ENCODE results near the gene EPHB6.

The EPHB6 gene

DNA sequence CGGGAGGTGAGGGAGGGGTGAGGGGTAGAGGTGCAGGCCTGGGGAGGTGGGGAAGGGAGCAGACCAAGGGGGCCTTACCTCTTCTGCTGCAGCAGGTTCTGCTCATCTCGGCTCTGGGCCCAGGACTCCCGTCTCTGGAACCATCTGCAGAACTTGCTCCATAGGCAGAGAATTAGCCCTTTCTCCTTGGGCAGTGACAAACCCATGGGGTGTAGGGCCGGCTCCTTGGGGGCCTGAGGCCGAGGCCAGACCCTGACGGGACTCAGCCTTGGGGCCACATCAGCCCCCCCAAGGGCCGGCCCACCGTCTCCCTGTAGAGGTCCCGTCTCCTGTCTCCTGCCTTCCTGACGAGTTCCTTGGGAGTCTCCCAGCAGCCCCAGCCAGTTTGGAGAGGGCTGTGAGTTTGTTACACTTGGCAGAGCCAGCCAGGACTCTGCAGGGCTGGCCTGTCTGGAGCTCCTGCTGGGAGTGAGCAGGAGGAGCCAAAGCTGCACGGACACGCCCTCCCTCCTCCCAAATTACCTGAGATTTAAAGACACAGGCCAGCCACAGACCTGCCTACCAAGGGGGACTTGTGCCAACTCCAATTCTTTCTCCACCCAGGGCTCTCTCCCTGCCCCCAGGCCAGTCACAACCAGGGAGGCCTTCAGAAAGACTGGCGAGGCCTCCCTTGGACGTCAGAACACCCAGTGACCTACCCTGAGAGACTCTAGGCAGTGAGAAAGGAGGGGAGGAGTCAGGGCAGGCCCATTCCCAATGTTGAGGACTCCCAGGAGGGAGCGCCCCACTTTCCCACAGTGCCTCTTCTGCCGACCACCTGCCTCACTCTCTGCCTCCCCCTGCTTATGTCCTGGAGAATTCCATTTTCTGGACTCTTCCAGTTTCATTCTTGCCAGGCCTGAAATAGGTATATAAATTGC lies 30.7 kb downstream of the EPHB6 start, which contains the start of gene TRPV6:
Gene TRPV6, minus strand, starts transcription at position 435 of the 920 bp plus-strand sequence.
- no peak within 1 kb of the TSS for H3K27ac ChIP-seq
- TF ChIP-seq ZFX (IDR thresholded peaks at IDR 0.05; ENCODE audit: borderline replicate concordance) = no peak
- TF ChIP-seq, protein P1, sequence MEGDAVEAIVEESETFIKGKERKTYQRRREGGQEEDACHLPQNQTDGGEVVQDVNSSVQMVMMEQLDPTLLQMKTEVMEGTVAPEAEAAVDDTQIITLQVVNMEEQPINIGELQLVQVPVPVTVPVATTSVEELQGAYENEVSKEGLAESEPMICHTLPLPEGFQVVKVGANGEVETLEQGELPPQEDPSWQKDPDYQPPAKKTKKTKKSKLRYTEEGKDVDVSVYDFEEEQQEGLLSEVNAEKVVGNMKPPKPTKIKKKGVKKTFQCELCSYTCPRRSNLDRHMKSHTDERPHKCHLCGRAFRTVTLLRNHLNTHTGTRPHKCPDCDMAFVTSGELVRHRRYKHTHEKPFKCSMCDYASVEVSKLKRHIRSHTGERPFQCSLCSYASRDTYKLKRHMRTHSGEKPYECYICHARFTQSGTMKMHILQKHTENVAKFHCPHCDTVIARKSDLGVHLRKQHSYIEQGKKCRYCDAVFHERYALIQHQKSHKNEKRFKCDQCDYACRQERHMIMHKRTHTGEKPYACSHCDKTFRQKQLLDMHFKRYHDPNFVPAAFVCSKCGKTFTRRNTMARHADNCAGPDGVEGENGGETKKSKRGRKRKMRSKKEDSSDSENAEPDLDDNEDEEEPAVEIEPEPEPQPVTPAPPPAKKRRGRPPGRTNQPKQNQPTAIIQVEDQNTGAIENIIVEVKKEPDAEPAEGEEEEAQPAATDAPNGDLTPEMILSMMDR (IDR thresholded peaks at IDR 0.05) = no peak

DNA sequence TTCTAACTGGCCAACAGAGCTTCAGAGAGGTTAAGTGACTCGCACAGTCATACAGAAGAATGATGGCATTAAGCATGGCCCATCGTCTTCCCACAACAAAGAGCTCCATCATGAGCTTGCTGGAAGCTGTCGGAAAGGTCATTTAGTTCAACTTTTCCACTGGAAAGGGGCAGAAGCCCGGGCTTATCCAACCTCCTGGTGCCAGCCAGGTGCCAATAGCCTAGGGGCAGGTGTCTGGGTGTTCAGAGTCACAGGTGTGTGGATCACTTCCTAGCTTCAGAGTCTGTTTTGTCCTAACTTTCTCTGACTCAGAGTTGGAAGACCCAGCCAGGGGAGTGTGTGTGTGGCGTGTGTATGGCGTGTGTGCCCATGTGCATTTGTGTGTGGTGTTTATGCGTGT lies 32.0 kb downstream of the EPHB6 start:
- H3K27ac ChIP-seq = no peak overlapping the region
- no peak for TF ChIP-seq ZFX (IDR thresholded peaks at IDR 0.05; ENCODE audit: borderline replicate concordance)
- TF ChIP-seq, protein P1 (IDR thresholded peaks at IDR 0.05) = no peak

DNA sequence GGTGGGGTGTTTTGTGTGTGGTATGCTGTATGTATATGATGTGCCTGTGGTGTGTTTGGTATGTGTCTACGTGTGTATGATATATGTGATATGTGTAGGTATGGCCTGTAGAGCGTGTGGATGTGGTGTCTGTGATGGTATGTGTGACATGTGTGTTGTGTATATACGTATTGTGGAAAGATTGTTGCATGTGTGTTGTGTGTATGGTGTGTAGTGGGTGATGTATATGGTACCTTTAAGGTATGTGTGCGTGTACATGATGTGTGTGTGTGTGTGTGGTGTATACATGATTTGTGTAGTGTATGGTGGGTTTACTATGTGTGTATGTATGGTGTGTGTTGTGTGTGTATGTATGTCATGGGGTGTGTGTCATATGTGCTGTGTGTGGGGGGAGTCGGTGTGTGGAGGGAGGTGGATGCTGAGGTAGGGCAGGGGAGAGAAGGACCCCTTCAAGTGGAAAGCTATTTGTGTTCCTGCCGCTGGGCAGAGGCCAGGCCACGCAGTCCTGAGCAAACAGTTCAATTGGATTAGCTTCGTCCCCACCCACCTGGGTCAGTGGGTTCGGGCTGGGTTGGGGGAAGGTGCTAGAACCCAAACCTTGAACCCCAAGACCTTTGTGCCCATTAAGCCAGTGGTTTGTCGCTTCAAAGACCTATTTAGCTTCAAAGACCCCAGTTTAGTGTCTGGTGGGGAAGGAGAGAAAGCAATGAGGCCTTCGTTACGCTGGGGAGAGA lies 32.6 kb downstream of the EPHB6 start:
- TF ChIP-seq ZFX (IDR thresholded peaks at IDR 0.05; ENCODE audit: borderline replicate concordance) = no peak
- TF ChIP-seq, protein P1 (IDR thresholded peaks at IDR 0.05) = no peak
- no peak overlapping the region for H3K27ac ChIP-seq

DNA sequence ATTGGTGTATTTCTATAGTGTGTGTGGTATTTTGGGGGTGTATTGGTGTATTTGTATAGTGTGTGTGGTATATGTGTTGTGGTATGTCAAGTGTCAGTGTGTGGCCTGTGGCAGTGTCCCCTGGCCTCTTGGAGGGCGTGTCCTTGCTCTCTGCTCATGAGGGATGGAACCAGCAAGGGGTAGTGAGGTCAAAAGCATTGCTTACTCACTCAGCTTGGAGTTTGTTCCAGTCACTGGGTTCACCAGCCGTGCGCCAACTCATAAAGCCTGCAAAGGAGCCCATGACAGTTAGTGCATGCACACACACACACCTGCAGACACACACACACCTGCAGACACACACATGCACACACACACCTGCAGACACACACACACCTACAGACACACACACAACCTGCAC lies 34.9 kb downstream of the EPHB6 start:
- no peak overlapping the region for H3K27ac ChIP-seq
- TF ChIP-seq, protein P1 (IDR thresholded peaks at IDR 0.05) = no peak
- TF ChIP-seq ZFX (IDR thresholded peaks at IDR 0.05; ENCODE audit: borderline replicate concordance) = no peak

DNA sequence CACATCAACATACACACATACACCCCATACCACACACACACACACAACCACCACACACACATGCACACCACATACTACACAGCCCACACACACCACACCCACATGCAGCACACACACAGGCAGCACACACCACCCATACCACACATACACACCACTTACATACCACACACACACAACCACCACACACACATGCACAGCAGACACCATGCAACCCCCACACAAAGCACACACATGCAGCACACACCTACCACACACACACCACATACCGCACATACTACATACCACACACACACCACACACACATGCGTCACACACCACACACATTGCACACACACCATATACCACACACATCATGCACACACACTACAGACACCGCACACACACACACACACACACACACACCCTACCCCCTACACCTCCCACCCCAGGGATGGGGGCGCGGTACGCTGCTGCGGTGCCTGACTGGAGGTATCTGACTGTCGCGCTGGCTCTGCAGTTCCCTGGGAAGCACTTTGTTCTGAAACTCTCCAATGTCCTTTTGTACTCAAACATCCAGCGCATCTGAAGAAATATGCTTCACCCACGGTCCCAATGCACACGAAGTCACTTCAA lies 36.1 kb downstream of the EPHB6 start:
- TF ChIP-seq, protein P1 (IDR thresholded peaks at IDR 0.05) = no peak
- TF ChIP-seq ZFX (IDR thresholded peaks at IDR 0.05; ENCODE audit: borderline replicate concordance) = no peak
- no peak overlapping the region for H3K27ac ChIP-seq

DNA sequence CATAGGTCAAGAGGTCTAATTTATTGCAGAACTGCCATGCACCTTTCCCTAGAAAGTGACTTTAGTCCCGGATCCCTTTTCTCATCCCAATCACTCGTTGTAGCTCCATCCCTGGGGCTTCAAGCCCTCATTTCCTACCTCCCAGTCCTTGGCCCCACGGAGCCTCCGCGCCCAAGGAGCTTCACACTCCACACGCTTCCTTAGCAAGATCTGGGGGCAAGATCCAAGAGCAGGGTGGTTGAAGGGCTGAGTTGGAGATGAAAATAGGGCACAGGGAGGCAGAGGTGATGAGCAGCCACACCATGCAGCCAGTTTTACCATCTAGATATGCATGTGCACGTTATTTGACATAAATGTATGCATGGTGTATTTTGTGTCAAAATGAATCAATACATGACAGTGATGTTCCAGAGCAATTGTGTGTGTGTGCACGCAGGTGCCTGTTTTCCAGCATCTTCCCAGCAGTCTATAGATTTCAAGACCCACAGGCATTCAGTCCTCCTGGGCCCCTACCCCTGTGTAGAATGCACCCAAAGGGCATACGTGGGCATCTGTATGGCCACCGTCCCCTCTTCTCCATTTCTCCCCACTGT lies 36.7 kb downstream of the EPHB6 start:
- no peak overlapping the region for H3K27ac ChIP-seq
- no peak for TF ChIP-seq ZFX (IDR thresholded peaks at IDR 0.05; ENCODE audit: borderline replicate concordance)
- TF ChIP-seq, protein P1 (IDR thresholded peaks at IDR 0.05) = no peak
